Stimulated activated naive CD8-positive, alpha-beta T cell treated with anti-CD3 and anti-CD28 coated beads, Interleukin-15, Interleukin-2, amounts not matched to agents 100 ng/mL and 50 ng/mL, for 24 hours (primary cell): ENCODE data around the gene CEP68.

ENCODE experiments used
- H3K27ac Mint-ChIP-seq: one replicate; pipeline ENCODE4 v1.8.0; 2021; ENCODE audit warnings: mild to moderate bottlenecking, mixed read lengths
- H3K27me3 Mint-ChIP-seq: one replicate; pipeline ENCODE4 v1.8.0; 2021; ENCODE audit warnings: mixed read lengths
- H3K36me3 Mint-ChIP-seq: one replicate; pipeline ENCODE4 v1.8.0; 2021; ENCODE audit warnings: low read depth, mixed read lengths
- H3K4me1 Mint-ChIP-seq: one replicate; pipeline ENCODE4 v1.8.0; 2021; ENCODE audit warnings: low read depth, mixed read lengths
- H3K4me3 Mint-ChIP-seq: one replicate; pipeline ENCODE4 v1.8.0; 2021; ENCODE audit warnings: mild to moderate bottlenecking, mixed read lengths
- H3K9me3 Mint-ChIP-seq: one replicate; pipeline ENCODE4 v1.8.0; 2021; ENCODE audit warnings: mixed read lengths

CEP68 gene

GRCh38 chr2:65061146-65061909 lies 5.1 kb downstream of the CEP68 start:
- no peaks in the 10 kb centered on the region for H3K36me3 Mint-ChIP-seq
- H3K27me3 Mint-ChIP-seq: no peaks in the 10 kb centered on the region
- no peaks in the 10 kb centered on the region for H3K9me3 Mint-ChIP-seq
- H3K4me3 Mint-ChIP-seq: no peak overlapping the region
- H3K27ac Mint-ChIP-seq: no peak overlapping the region
- H3K4me1 Mint-ChIP-seq: peaks cover 41% of the 10 kb centered on the region

- Mint-ChIP-seq H3K9me3 (no peaks in the 10 kb centered on the region), H3K4me1 (peaks cover 40% of the 10 kb centered on the region)
These were observed 5.7 kb downstream of the CEP68 start for GRCh38 chr2:65061910-65062339.

GRCh38 chr2:65062843-65063825 lies 6.9 kb downstream of the CEP68 start:
- Mint-ChIP-seq H3K36me3 (no peaks in the 10 kb centered on the region), H3K4me3 (no peak overlapping the region), H3K27ac (no peak overlapping the region), H3K9me3 (no peaks in the 10 kb centered on the region), H3K4me1 (peaks cover 36% of the 10 kb centered on the region), H3K27me3 (no peaks in the 10 kb centered on the region)

More at GRCh38 chr2:65061910-65062339, 5.7 kb downstream of the CEP68 start:
- Mint-ChIP-seq H3K27me3 (no peaks in the 10 kb centered on the region), H3K4me3 (no peak overlapping the region), H3K36me3 (no peaks in the 10 kb centered on the region), H3K27ac (no peak overlapping the region)

GRCh38 chr2:65064728-65065552 lies 8.7 kb downstream of the CEP68 start:
- H3K4me3 Mint-ChIP-seq: no peak overlapping the region
- peaks cover 32% of the 10 kb centered on the region for H3K4me1 Mint-ChIP-seq
- peak overlapping the region; percentile 80 for H3K27ac Mint-ChIP-seq
- no peaks in the 10 kb centered on the region for H3K27me3 Mint-ChIP-seq
- H3K36me3 Mint-ChIP-seq: no peaks in the 10 kb centered on the region
- no peaks in the 10 kb centered on the region for H3K9me3 Mint-ChIP-seq

GRCh38 chr2:65067806-65068553 lies 11.8 kb downstream of the CEP68 start:
- Mint-ChIP-seq H3K27ac (peak overlapping the region; percentile 73), H3K27me3 (no peaks in the 10 kb centered on the region), H3K4me1 (peaks cover 46% of the 10 kb centered on the region), H3K4me3 (no peak overlapping the region), H3K9me3 (no peaks in the 10 kb centered on the region), H3K36me3 (peaks cover 20% of the 10 kb centered on the region)

GRCh38 chr2:65069439-65069824 lies 13.2 kb downstream of the CEP68 start:
- Mint-ChIP-seq H3K4me3 (no peak overlapping the region), H3K27me3 (no peaks in the 10 kb centered on the region), H3K27ac (peak overlapping the region; percentile 71), H3K36me3 (peaks cover 21% of the 10 kb centered on the region), H3K9me3 (no peaks in the 10 kb centered on the region), H3K4me1 (peaks cover 42% of the 10 kb centered on the region)

GRCh38 chr2:65070172-65070830 lies 14.1 kb downstream of the CEP68 start:
- Mint-ChIP-seq H3K9me3 (no peaks in the 10 kb centered on the region), H3K27ac (peak overlapping the region; percentile 93), H3K36me3 (peaks cover 21% of the 10 kb centered on the region), H3K4me1 (peaks cover 34% of the 10 kb centered on the region), H3K4me3 (no peak overlapping the region), H3K27me3 (no peaks in the 10 kb centered on the region)

GRCh38 chr2:65070856-65071255 lies 14.6 kb downstream of the CEP68 start:
- Mint-ChIP-seq H3K4me3 (no peak overlapping the region), H3K4me1 (peaks cover 29% of the 10 kb centered on the region), H3K27ac (peak overlapping the region; percentile 93), H3K27me3 (no peaks in the 10 kb centered on the region), H3K36me3 (peaks cover 21% of the 10 kb centered on the region), H3K9me3 (no peaks in the 10 kb centered on the region)

- Mint-ChIP-seq H3K27me3 (no peaks in the 10 kb centered on the region), H3K27ac (peak overlapping the region; percentile 93), H3K9me3 (no peaks in the 10 kb centered on the region), H3K4me3 (no peak overlapping the region), H3K4me1 (peaks cover 28% of the 10 kb centered on the region), H3K36me3 (peaks cover 21% of the 10 kb centered on the region)
These were observed 15.4 kb downstream of the CEP68 start for GRCh38 chr2:65071499-65072180.

- Mint-ChIP-seq H3K36me3 (peaks cover 25% of the 10 kb centered on the region), H3K4me3 (no peak overlapping the region), H3K27me3 (no peaks in the 10 kb centered on the region), H3K4me1 (peaks cover 27% of the 10 kb centered on the region), H3K27ac (peak overlapping the region; percentile 57), H3K9me3 (no peaks in the 10 kb centered on the region)
These were observed 16.2 kb downstream of the CEP68 start for GRCh38 chr2:65072181-65072970.

GRCh38 chr2:65073879-65074565 lies 17.8 kb downstream of the CEP68 start:
- Mint-ChIP-seq H3K27ac (no peak overlapping the region), H3K36me3 (peaks cover 36% of the 10 kb centered on the region), H3K27me3 (no peaks in the 10 kb centered on the region), H3K9me3 (no peaks in the 10 kb centered on the region), H3K4me3 (no peak overlapping the region), H3K4me1 (peaks cover 14% of the 10 kb centered on the region)

- H3K36me3 Mint-ChIP-seq: peaks cover 43% of the 10 kb centered on the region
- no peak overlapping the region for H3K4me3 Mint-ChIP-seq
- H3K4me1 Mint-ChIP-seq: peaks cover 14% of the 10 kb centered on the region
- no peaks in the 10 kb centered on the region for H3K9me3 Mint-ChIP-seq
- H3K27me3 Mint-ChIP-seq: no peaks in the 10 kb centered on the region
- no peak overlapping the region for H3K27ac Mint-ChIP-seq
These were observed 19.0 kb downstream of the CEP68 start for GRCh38 chr2:65075176-65075575.
